Subcutaneous abdominal adipose tissue (tissue), 5 donors: ENCODE measurements around the gene ABHD5.
A peak's percentile ranks its signal among the peaks of the same experiment; 100 is the strongest.

Experiments used
- H3K27ac ChIP-seq: one replicate; pipeline ENCODE4 v1.7.0; 2013; ENCODE audit warnings: low read depth, mild to moderate bottlenecking, inconsistent platforms, low read length, moderate library complexity
- H3K27me3 ChIP-seq, 5 donors: one replicate each; pipeline ENCODE4 v1.7.0; 2013; ENCODE audit warnings: low read length in 5 of 5, inconsistent platforms in 1 of 5; ENCODE audit not compliant: control insufficient read depth in 5 of 5, insufficient read depth in 4 of 5
- H3K36me3 ChIP-seq, 5 donors: one replicate each; pipeline ENCODE4 v1.7.0; 2013; ENCODE audit warnings: low read length in 5 of 5; ENCODE audit not compliant: control insufficient read depth in 5 of 5, insufficient read depth in 5 of 5
- H3K4me1 ChIP-seq, 5 donors: one replicate each; pipeline ENCODE4 v1.7.0; 2013; ENCODE audit warnings: low read length in 5 of 5, mild to moderate bottlenecking in 3 of 5, moderate library complexity in 1 of 5; ENCODE audit not compliant: control insufficient read depth in 5 of 5, insufficient read depth in 5 of 5
- H3K4me3 ChIP-seq, 5 donors: one replicate each; pipeline ENCODE4 v1.7.0; 2013; ENCODE audit warnings: low read length in 5 of 5, low read depth in 1 of 5
- H3K9ac ChIP-seq, 5 donors: one replicate each; pipeline ENCODE4 v1.7.0; 2013; ENCODE audit warnings: low read length in 5 of 5, mild to moderate bottlenecking in 4 of 5, moderate library complexity in 3 of 5
- H3K9me3 ChIP-seq, 5 donors: one replicate each; pipeline ENCODE4 v1.7.0; 2013; ENCODE audit warnings: low read length in 5 of 5; ENCODE audit not compliant: control insufficient read depth in 5 of 5
- donor health status: healthy.
- donor health status: healthy.
- donor health status: healthy.
- donor health status: healthy.
- donor health status: healthy.

ABHD5 gene

DNA sequence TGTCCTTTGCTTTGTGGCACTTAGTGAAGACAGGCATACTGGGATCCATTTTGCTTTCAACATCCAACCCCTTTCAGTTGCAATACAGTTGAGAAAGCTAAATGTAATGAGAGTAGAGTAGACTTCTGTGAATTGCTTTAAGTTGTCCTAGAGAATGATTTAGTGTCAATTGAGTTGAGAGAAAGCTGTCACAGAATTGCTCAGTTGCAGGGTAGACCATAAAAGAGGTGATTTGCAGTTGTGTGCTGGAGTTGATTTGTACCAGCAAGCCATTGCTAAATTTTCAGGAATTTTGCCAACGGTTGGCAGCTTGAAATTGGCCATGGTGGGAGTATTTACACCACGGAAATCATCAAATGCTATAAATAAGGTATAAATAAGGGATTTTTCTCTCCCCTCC lies 2.2 kb downstream of the ABHD5 start:
- H3K27me3 ChIP-seq = no peaks in the 10 kb centered on the region
- peak overlapping the region in 3 of 5 donors; percentile 51 to 100 (median 79) for H3K9ac ChIP-seq
- peaks cover 2 to 59% (median 53%) of the 10 kb centered on the region in 5 donors for H3K4me1 ChIP-seq
- peak overlapping the region; percentile 88 for H3K27ac ChIP-seq
- peak overlapping the region; percentile 85 to 95 (median 89) for H3K4me3 ChIP-seq
- H3K36me3 ChIP-seq = peaks cover 0 to 6% (median 0%) of the 10 kb centered on the region in 5 donors
- H3K9me3 ChIP-seq = no peaks in the 10 kb centered on the region

DNA sequence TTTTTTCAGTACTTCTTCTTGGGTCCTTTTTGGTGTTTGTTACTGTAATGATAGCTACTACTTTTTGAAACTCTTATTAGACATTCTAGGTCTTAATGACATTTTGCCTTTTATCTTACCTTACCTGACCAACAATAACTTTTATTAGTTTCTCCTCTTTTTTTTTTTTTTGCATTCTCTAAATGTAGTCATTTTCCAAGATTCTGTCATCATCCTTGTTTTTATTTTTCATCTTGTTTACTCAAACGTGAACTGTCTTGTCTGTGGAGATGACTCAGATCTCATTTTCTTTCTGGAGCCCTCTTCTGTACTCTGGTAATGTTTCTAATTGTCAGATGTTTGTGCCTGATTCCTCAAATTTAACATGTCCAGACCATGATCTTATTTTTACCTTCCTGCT lies 2.9 kb downstream of the ABHD5 start:
- no peaks in the 10 kb centered on the region for H3K27me3 ChIP-seq
- peak overlapping the region in 3 of 5 donors; percentile 85 to 95 (median 87) for H3K4me3 ChIP-seq
- H3K4me1 ChIP-seq = peaks cover 2 to 63% (median 53%) of the 10 kb centered on the region in 5 donors
- peak overlapping the region in 2 of 5 donors; percentile 51 to 100 for H3K9ac ChIP-seq
- H3K27ac ChIP-seq = peak overlapping the region; percentile 88
- H3K9me3 ChIP-seq = no peaks in the 10 kb centered on the region
- peaks cover 0 to 8% (median 0%) of the 10 kb centered on the region in 5 donors for H3K36me3 ChIP-seq

DNA sequence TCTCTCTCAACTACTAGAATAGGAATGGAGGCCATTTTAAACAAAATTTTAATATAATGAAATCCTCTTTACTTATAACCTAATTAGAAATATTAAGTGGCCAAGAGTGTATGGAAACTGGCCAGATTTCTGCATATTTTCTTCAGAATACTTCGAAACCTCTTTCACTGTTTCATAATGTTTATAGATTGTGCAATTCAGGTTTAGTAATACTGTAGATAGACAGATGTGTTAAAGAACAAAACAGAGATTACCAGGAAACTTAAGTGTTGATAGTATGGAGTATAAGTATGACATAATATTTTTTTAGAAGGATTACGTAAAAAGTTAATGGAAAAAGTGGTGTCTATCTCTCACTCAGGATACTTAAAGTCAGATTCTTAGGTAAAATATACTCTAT lies 4.7 kb downstream of the ABHD5 start:
- H3K36me3 ChIP-seq = peaks cover 0 to 16% (median 7%) of the 10 kb centered on the region in 5 donors
- H3K27me3 ChIP-seq = no peaks in the 10 kb centered on the region
- peaks cover 2 to 56% (median 46%) of the 10 kb centered on the region in 5 donors for H3K4me1 ChIP-seq
- no peak overlapping the region for H3K4me3 ChIP-seq
- peak overlapping the region in 1 of 5 donors; percentile 63 for H3K9ac ChIP-seq
- peak overlapping the region; percentile 77 for H3K27ac ChIP-seq
- no peaks in the 10 kb centered on the region for H3K9me3 ChIP-seq

DNA sequence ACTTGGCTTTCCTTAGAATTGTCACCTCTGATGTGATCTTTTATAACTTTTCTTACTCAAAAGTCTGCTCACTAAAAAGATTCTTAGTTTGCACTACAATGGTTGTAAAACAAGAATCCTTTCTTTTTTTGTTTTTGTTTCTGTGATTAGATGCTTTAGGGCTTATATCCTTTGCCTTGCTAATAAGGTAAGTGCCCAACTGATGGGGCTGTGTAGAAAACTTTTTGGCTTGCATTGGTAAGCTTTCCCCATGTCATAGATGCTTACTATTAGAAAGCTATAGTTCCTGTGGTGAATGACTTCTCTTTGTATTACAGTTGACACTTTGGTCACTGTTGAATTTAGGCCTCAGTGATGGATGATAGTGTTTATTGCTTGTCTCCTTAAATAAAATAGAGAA lies 5.1 kb downstream of the ABHD5 start:
- Histone ChIP-seq H3K4me1 (peaks cover 2 to 54% (median 45%) of the 10 kb centered on the region in 5 donors), H3K9me3 (no peaks in the 10 kb centered on the region), H3K4me3 (no peak overlapping the region), H3K27ac (peak overlapping the region; percentile 77), H3K27me3 (no peaks in the 10 kb centered on the region), H3K9ac (peak overlapping the region in 1 of 5 donors; percentile 55), H3K36me3 (peaks cover 3 to 18% (median 9%) of the 10 kb centered on the region in 5 donors)

DNA sequence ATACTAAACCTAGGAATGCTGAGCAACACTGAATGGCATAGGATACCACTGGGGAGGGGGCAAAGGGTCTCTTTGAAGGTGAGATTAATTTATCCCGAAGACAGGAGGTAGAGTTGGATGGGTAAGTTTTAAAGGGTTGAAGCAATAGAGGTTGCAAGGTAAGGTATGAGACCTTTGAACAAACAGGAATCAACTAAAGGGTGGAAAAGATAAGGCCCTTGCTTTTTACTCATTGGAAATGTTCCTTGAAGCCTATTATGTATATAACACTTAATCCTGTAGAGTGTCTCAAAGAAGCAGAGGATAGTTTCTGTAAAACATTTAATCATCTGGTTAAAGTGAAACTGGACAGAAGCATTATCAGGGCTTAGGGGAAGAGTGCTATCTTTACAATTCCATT lies 5.7 kb downstream of the ABHD5 start:
- Histone ChIP-seq H3K36me3 (peaks cover 4 to 22% (median 13%) of the 10 kb centered on the region in 5 donors), H3K4me3 (no peak overlapping the region), H3K27ac (peak overlapping the region; percentile 77), H3K9ac (peak overlapping the region in 2 of 5 donors; percentile 21 to 55), H3K9me3 (no peaks in the 10 kb centered on the region), H3K4me1 (peaks cover 2 to 54% (median 45%) of the 10 kb centered on the region in 5 donors), H3K27me3 (no peaks in the 10 kb centered on the region)

DNA sequence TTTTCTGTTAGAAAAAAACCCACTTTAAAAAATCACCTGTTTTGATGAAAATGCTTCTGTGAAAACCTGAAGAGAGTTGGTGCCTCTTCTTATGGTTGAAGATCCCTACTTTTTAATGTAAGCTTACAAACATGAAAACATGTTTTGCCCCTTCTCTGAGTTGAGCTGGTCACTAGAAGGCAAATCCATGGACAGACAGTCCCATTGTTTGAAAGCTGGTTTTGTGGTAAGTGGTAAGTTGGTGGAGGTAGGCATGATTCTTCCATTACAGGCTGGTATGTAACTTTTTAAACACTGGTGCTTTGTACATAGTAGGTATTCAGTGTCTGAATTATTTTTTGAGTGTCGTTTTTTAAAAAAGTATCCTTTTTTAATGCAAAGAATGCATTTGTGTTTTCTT lies 6.1 kb downstream of the ABHD5 start:
- H3K4me3 ChIP-seq = no peak overlapping the region
- peaks cover 8 to 27% (median 17%) of the 10 kb centered on the region in 5 donors for H3K36me3 ChIP-seq
- no peaks in the 10 kb centered on the region for H3K9me3 ChIP-seq
- peak overlapping the region; percentile 77 for H3K27ac ChIP-seq
- H3K27me3 ChIP-seq = no peaks in the 10 kb centered on the region
- H3K4me1 ChIP-seq = peaks cover 2 to 54% (median 41%) of the 10 kb centered on the region in 5 donors
- peak overlapping the region in 1 of 5 donors; percentile 55 for H3K9ac ChIP-seq

DNA sequence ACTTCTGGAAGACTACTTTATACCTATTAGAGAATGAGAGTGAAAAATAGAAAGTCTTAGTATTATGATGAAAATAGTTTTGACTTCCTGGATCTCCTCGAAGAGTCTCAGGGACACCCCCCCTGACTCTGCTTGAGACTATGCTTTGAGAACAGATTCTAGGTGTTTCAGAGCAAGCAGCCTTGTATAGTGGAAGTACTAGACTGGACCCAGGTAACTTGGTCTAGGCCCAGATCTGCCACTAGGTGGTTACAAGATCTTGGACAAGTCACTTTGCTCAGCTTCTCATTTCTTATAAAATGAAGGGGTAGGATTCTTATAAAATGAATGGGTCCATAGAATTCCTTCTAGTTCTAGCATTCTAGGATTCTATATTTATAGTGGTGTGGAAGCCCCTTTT lies 9.1 kb downstream of the ABHD5 start:
- H3K4me3 ChIP-seq = no peak overlapping the region
- no peak overlapping the region for H3K27ac ChIP-seq

DNA sequence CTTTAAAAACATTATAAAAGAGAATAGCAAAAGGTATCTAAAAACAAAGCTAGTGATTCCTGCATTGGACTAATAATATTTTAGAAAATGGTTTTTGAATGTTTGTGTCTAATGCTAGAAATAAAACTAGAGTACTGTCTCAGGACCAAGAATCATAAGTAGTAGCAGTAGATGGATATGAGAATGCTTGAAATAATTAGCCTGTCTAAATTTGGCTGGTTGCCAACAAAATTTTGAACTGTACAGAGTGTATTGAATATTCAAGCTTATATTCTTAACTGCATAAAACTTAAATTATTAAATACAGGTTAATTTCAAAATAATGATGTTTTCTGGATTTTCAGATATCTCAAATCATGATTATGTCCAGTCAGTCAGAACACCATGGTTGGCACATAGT lies 14.0 kb downstream of the ABHD5 start:
- Histone ChIP-seq H3K4me3 (no peak overlapping the region), H3K9ac (no peak overlapping the region), H3K9me3 (no peaks in the 10 kb centered on the region), H3K27me3 (no peaks in the 10 kb centered on the region), H3K27ac (no peak overlapping the region), H3K4me1 (peaks cover 0 to 27% (median 6%) of the 10 kb centered on the region in 5 donors), H3K36me3 (peaks cover 19 to 36% (median 35%) of the 10 kb centered on the region in 5 donors)

More for the DNA sequence above, 9.1 kb downstream of the ABHD5 start:
- no peaks in the 10 kb centered on the region for H3K9me3 ChIP-seq
- H3K27me3 ChIP-seq = no peaks in the 10 kb centered on the region
- H3K36me3 ChIP-seq = peaks cover 16 to 41% (median 27%) of the 10 kb centered on the region in 5 donors
- H3K9ac ChIP-seq = no peak overlapping the region
- peaks cover 0 to 37% (median 20%) of the 10 kb centered on the region in 5 donors for H3K4me1 ChIP-seq

DNA sequence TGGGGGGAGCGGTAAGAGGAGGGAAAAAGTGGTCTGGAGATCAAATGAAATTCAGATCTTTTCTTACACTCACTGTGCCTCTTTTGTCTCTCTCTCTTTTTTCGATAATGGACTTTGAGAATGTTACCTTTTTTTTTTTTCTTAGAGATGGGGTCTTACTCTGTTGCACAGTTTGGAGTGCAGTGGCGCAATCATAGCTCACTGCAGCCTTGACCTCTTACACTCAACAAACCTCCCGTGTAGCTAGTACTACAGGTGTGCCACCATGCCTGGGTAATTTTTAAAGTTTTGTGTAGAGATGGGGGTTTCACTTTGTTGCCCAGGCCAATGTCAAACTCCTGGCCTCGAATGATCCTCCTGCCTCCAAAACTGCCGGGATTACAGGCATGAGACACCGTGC lies 15.6 kb downstream of the ABHD5 start:
- Histone ChIP-seq H3K27me3 (no peaks in the 10 kb centered on the region), H3K4me1 (peaks cover 0 to 27% (median 6%) of the 10 kb centered on the region in 5 donors), H3K36me3 (peaks cover 16 to 36% (median 33%) of the 10 kb centered on the region in 5 donors), H3K27ac (no peak overlapping the region), H3K9ac (no peak overlapping the region), H3K9me3 (no peaks in the 10 kb centered on the region), H3K4me3 (no peak overlapping the region)

DNA sequence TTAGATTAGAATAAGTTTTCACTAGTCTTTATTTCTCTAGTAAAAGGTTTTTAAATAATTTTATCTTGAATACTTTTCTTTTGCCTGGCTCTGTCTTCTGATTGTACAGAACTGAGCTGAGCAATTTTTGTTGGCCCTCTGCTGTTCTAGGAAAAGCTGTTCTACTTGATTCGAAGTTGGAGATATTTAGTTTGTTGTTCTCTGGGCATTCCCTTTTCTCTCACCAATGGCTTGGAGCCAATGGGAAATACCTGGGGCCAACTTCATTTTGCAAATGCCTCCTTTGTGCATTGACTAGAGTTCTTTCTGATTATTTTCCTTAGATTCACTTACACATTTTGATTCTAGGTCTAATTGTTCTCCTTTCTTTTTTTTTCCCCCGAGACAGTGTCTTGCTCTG lies 16.5 kb downstream of the ABHD5 start:
- no peak overlapping the region for H3K4me3 ChIP-seq
- H3K27ac ChIP-seq = no peak overlapping the region
- H3K9ac ChIP-seq = no peak overlapping the region
- H3K27me3 ChIP-seq = no peaks in the 10 kb centered on the region
- H3K9me3 ChIP-seq = no peaks in the 10 kb centered on the region
- H3K4me1 ChIP-seq = peaks cover 0 to 27% (median 6%) of the 10 kb centered on the region in 5 donors
- peaks cover 17 to 33% (median 33%) of the 10 kb centered on the region in 5 donors for H3K36me3 ChIP-seq
